Panc1 (cell line): Measurements from ENCODE around the gene WDR1. TPM values are rescaled to one million over a fixed set of nuclear protein-coding genes. Genes with fewer than 3 reads are reported as not detected.

Experiments
- ATAC-seq: fragments of 200-7000 bp; cut with Tn5 transposase; 2 replicates; pipeline ENCODE4 v1.9.1; 2020; ENCODE audit warnings: mild to moderate bottlenecking, moderate library complexity
- BruUV-seq: library from RNA; stranded (reverse); fragments of 400-500 nt; replicated peaks from 2 replicates; lab custom pipeline; 2021; lab: Mats Ljungman, UMichigan
- CTCF ChIA-PET: fragments of 300-600 bp; sonication (Branson Sonifier 250); formaldehyde crosslinking; loops from one replicate; lab custom pipeline; 2022; ENCODE audit warnings: antibody characterized with exemption; lab: Charles Lee
- POLR2A ChIA-PET: fragments of 300-600 bp; sonication (Branson Sonifier 250); formaldehyde crosslinking; loops from one replicate; lab custom pipeline; 2022; ENCODE audit warnings: antibody characterized with exemption; lab: Charles Lee
- DNase-seq: peaks from one replicate; pipeline ENCODE4 v3.0.0-alpha.2; 2010; ENCODE audit warnings: low read depth, low spot score
- H3K27ac ChIP-seq: 2 replicates; pipeline ENCODE4 v1.5.1; 2011; ENCODE audit warnings: mild to moderate bottlenecking, low read length, inconsistent platforms
- H3K27me3 ChIP-seq: fragments of 200-500 bp; sonication (Bioruptor generic); 2 replicates; pipeline ENCODE4 v1.6.0; 2014; ENCODE audit warnings: low read length, inconsistent platforms; ENCODE audit not compliant: control insufficient read depth, insufficient read depth
- H3K36me3 ChIP-seq: fragments of 200-500 bp; sonication (Bioruptor generic); 2 replicates; pipeline ENCODE4 v1.5.1; 2014; ENCODE audit warnings: inconsistent platforms, mild to moderate bottlenecking, low read length, moderate library complexity; ENCODE audit not compliant: control insufficient read depth, insufficient read depth
- H3K4me1 ChIP-seq: 2 replicates; pipeline ENCODE4 v1.5.1; 2011; ENCODE audit warnings: inconsistent platforms, mild to moderate bottlenecking, low read length, moderate library complexity; ENCODE audit not compliant: control insufficient read depth, insufficient read depth
- H3K4me3 ChIP-seq, 2 experiments: 2 replicates each; pipeline ENCODE4 v1.5.1; 2011 to 2012; ENCODE audit warnings: low read depth in 2 of 2, low read length in 2 of 2, mild to moderate bottlenecking in 2 of 2, inconsistent platforms in 1 of 2, moderate library complexity in 1 of 2
- H3K9me3 ChIP-seq: fragments of 200-500 bp; sonication (Bioruptor generic); 2 replicates; pipeline ENCODE4 v1.5.1; 2014; ENCODE audit warnings: low read depth, mild to moderate bottlenecking, inconsistent platforms, low read length, moderate library complexity; ENCODE audit not compliant: control insufficient read depth, insufficient read depth
- POLR2AphosphoS5 ChIP-seq: IDR thresholded peaks from 2 replicates; pipeline ENCODE4 v1.6.1; 2012; ENCODE audit warnings: mild to moderate bottlenecking, low read depth, low read length, moderate library complexity
- SIN3A ChIP-seq: IDR thresholded peaks from 2 replicates; pipeline ENCODE4 v1.6.1; 2012; ENCODE audit warnings: low read depth, mild to moderate bottlenecking, low read length, moderate library complexity, borderline replicate concordance; ENCODE audit not compliant: insufficient read depth
- TCF7L2 ChIP-seq: IDR thresholded peaks from 2 replicates; pipeline ENCODE4 v1.6.1; 2011; ENCODE audit warnings: mild to moderate bottlenecking, low read depth, low read length, inconsistent platforms
- in situ Hi-C: cut with HindIII; loops from 2 replicates; pipeline ENCODE4 v1.10.0; 2016; ENCODE audit warnings: low sequenced_read_pairs, low pct_unique_long_range_greater_than_20kb
- intact Hi-C: fragments of 100-400 bp; cut with micrococcal nuclease; formaldehyde crosslinking; loops from one replicate; pipeline ENCODE4 v1.10.0; 2022; ENCODE audit not compliant: unreplicated experiment
- total RNA-seq: library from RNA; stranded (reverse); gene quantifications from one replicate; pipeline ENCODE4 v1.2.1, GENCODE V29; 2021; ENCODE audit not compliant: unreplicated experiment
- TF ChIP-seq, protein P1 (sequence below), 2 experiments: IDR thresholded peaks; 2 replicates each; pipeline ENCODE4 v1.6.1; 2011 to 2012; ENCODE audit warnings: low read depth in 2 of 2, control low read depth in 1 of 2, low read length in 1 of 2, mild to moderate bottlenecking in 1 of 2, moderate library complexity in 1 of 2; ENCODE audit not compliant: insufficient read depth in 1 of 2
- TF ChIP-seq, protein P2 (sequence below): fragments of 450-650 bp; IDR thresholded peaks from 2 replicates; pipeline ENCODE4 v1.5.1; 2017; ENCODE audit warnings: mild to moderate bottlenecking

WDR1 gene
- total RNA-seq, 1 experiment from 2014 or later, result 260 TPM

DNA sequence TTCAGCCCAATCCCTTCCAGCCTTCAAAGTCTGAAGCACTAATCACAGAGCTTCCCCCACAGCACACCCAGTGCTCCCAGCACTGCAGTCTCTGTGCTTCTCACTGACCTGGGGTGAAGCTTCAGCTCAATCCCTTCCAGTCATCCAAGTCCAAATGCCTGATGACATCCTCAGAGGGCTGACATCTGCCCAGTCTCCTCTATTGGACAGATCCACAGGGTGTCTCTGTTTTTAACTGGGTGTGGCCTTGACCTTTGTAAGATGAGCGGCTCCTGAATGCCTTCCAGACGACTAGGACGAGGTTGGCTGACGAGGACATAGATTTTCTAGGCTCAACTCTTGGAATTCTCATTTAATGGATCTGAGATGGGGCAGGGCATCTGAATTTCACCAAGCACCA lies 87.7 kb downstream of the WDR1 start:
- Histone ChIP-seq H3K27ac (no peak overlapping the region), H3K27me3 (no peaks in the 10 kb centered on the region), H3K36me3 (no peaks in the 10 kb centered on the region), H3K9me3 (no peaks in the 10 kb centered on the region), H3K4me3 (no peak overlapping the region), H3K4me1 (no peaks in the 10 kb centered on the region; the same call in 1 of the 2 replicates)
- no peak for DNase-seq
- in situ Hi-C loops, result no loop called here
- ChIA-PET POLR2A (no interaction called here), CTCF (no interaction called here)
- intact Hi-C loops, result no loop called here
- no TSS peak for BruUV-seq
- ATAC-seq, result no peak
- TF ChIP-seq TCF7L2, result no peak
- TF ChIP-seq, protein P1, sequence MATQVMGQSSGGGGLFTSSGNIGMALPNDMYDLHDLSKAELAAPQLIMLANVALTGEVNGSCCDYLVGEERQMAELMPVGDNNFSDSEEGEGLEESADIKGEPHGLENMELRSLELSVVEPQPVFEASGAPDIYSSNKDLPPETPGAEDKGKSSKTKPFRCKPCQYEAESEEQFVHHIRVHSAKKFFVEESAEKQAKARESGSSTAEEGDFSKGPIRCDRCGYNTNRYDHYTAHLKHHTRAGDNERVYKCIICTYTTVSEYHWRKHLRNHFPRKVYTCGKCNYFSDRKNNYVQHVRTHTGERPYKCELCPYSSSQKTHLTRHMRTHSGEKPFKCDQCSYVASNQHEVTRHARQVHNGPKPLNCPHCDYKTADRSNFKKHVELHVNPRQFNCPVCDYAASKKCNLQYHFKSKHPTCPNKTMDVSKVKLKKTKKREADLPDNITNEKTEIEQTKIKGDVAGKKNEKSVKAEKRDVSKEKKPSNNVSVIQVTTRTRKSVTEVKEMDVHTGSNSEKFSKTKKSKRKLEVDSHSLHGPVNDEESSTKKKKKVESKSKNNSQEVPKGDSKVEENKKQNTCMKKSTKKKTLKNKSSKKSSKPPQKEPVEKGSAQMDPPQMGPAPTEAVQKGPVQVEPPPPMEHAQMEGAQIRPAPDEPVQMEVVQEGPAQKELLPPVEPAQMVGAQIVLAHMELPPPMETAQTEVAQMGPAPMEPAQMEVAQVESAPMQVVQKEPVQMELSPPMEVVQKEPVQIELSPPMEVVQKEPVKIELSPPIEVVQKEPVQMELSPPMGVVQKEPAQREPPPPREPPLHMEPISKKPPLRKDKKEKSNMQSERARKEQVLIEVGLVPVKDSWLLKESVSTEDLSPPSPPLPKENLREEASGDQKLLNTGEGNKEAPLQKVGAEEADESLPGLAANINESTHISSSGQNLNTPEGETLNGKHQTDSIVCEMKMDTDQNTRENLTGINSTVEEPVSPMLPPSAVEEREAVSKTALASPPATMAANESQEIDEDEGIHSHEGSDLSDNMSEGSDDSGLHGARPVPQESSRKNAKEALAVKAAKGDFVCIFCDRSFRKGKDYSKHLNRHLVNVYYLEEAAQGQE (IDR thresholded peaks at IDR 0.05; ENCODE audit: insufficient read depth in 1 of 2, low read depth in 2 of 2, low read length in 1 of 2), result no peak
- TF ChIP-seq, protein P2, sequence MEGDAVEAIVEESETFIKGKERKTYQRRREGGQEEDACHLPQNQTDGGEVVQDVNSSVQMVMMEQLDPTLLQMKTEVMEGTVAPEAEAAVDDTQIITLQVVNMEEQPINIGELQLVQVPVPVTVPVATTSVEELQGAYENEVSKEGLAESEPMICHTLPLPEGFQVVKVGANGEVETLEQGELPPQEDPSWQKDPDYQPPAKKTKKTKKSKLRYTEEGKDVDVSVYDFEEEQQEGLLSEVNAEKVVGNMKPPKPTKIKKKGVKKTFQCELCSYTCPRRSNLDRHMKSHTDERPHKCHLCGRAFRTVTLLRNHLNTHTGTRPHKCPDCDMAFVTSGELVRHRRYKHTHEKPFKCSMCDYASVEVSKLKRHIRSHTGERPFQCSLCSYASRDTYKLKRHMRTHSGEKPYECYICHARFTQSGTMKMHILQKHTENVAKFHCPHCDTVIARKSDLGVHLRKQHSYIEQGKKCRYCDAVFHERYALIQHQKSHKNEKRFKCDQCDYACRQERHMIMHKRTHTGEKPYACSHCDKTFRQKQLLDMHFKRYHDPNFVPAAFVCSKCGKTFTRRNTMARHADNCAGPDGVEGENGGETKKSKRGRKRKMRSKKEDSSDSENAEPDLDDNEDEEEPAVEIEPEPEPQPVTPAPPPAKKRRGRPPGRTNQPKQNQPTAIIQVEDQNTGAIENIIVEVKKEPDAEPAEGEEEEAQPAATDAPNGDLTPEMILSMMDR, result no peak
- TF ChIP-seq POLR2AphosphoS5, result no peak
- no peak for TF ChIP-seq SIN3A

DNA sequence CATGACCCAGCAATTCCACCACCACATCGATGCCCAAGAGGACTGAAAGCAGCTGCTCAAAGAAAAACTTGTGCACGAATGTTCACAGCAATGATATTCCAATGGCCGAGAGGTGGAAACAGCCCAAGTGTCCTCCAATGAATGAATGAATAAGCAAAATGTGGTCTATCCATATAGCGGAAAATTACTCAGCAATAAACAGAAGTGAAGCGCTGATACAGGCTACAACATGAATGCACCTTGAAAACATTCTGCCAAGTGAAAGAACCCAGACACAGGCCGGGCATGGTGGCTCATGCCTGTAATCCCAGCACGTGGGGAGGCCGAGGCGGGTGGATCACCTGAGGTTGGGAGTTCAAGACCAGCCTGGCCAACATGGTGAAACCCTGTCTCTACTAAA lies 90.1 kb downstream of the WDR1 start:
- DNase-seq (no peak), ATAC-seq (no peak)
- no peaks in the 10 kb centered on the region for H3K27me3 ChIP-seq
- no TSS peak for BruUV-seq
- in situ Hi-C loops (no loop called here), intact Hi-C loops (no loop called here)
- ChIA-PET CTCF (no interaction called here), POLR2A (no interaction called here)
- no peaks in the 10 kb centered on the region for H3K9me3 ChIP-seq
- H3K4me3 ChIP-seq, result no peak overlapping the region
- H3K36me3 ChIP-seq, result no peaks in the 10 kb centered on the region
- TF ChIP-seq TCF7L2 (no peak), SIN3A (no peak)
- TF ChIP-seq, protein P1 (IDR thresholded peaks at IDR 0.05; ENCODE audit: insufficient read depth in 1 of 2, low read depth in 2 of 2, low read length in 1 of 2), result no peak
- TF ChIP-seq, protein P2, result no peak
- no peak overlapping the region for H3K27ac ChIP-seq
- no peaks in the 10 kb centered on the region for H3K4me1 ChIP-seq
